Kidney tubule cell (primary cell): ENCODE results near the gene RAB22A.
"Not testable (repeated sequence)": the region's sequence is repeated elsewhere in the genome, so short reads cannot be mapped to it uniquely, and the experiment has no call there.

Source experiments
- DNase-seq: peaks from one replicate; pipeline ENCODE4 v3.0.0-alpha.2; 2018; ENCODE audit warnings: low spot score

RAB22A gene

DNA sequence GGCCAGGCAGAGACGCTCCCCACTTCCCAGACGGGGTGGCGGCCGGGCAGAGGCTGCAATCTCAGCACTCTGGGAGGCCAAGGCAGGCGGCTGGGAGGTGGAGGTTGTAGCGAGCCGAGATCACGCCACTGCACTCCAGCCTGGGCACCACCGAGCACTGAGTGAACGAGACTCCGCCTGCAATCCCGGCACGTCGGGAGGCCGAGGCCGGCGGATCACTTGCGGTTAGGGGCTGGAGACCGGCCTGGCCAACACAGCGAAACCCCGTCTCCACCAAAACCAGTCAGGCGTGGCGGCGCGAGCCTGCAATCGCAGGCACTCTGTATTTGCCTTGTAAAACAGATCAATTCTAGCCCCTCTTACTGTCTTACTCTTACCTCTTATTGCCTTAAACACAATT lies 105.3 kb downstream of the RAB22A start:
- DNase-seq, result not testable (repeated sequence)

GRCh38 chr20:58416057-58416456 lies 106.5 kb downstream of the RAB22A start:
- DNase-seq, result no peak

DNA sequence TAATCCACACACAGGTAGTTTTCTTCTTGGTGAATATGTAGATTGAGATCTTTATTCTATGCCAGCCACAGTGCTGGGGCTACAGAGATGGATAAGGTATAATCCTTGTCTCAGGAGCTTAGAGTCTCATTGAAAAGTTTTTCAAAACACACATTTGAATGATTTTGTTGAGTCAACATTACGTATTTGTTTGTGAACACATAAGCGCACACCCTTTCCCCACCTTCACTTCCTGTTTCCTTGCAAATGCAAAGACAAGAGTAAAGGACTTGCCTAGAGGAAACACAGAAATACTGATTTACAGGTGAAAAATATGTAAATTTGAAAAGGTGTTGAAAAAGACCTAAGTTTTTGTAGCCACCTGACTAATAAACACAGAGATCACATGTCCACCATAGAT lies 107.3 kb downstream of the RAB22A start:
- no peak for DNase-seq
